Heart left ventricle (tissue), 13 donors: ENCODE results near the gene TMEM92.

Experiments used
- POLR2A ChIP-seq, 2 donors: fragments of 450-650 bp; IDR thresholded peaks; one replicate each; pipeline ENCODE4 v1.6.1; 2017; ENCODE audit warnings: antibody characterized with exemption in 2 of 2, mild to moderate bottlenecking in 2 of 2, moderate library complexity in 2 of 2
- TF ChIP-seq, protein P1 (sequence below), 12 donors: fragments of 200-600 bp; sonication (generic) in 4 of 12; IDR thresholded peaks; one replicate each; pipeline versions ENCODE4 v1.5.0 to v1.8.0; 2018 to 2022; ENCODE audit warnings: antibody characterized with exemption in 12 of 12, mild to moderate bottlenecking in 5 of 12
- donor health status: ischemic (EF 13 %, LVEDD 7.1; RV severe dilation, severe dysfunction).
- donor health status: DM: no; HTN: yes; CAD: no.
- donor health status: DM: no; HTN: no; CAD: no.
- donor health status: ischemic (EF 25% LVEDD 6.9; RV normal size, moderate dysfunction).
- donor health status: ischemic (EF 25% LVEDD 5.7; RV mildly dilated, moderate dysfunction).
- donor health status: ischemic (EF 35%, LVEDD 5.7; RV mildly dilated, moderate dysfunction).
- donor health status: nonischemic (EF 11% LVEDD 7.7; RV severe dilation, severe dysfunction).
- donor health status: DM: yes; HTN: yes; CAD: no.
- donor health status: PGD.
- donor health status: ischemic (EF 29% LVEDD 5.4; RV normal size, mild dysfunction).
- donor health status: nonischemic (EF 23%, LVEDD 6.1; RV moderate dilation, normal function).

DNA sequence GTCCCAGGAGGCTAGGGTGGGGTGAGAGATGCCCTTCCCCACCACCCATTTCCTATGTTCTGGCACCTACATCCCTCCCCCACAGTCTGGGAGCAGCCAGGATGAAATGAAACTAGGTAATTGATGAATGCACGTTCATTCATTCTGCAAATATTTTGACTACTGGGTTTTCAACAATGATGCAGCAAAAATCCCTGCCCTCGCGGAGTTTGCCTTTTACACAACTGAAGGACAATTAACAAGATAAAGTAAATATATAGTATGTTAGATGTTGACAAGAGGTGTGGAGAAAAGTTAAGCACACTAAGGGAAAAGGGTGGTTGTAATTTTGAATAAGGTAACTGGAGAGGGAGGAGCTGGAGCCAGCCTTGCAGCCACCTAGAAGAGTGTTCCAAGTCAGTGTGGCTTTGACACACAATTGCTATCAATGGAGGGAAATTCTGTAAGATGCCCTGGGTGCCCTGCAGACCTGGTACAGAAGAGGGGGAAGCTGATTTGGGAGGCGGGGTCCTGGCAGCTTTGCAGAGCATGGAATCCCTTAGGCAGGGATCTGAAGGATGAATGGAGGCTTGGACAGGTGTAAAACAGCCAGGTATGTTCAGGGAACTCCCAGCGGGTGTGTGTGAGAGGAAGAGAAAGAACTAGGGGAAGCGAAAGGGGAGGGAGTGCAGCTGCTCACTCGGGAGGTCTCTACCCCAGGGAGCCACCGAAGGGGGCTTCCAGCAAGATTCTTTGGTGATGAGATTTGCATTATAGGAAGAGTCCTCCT, 2.5 kb downstream of the TMEM92 start:
- TF ChIP-seq, protein P1, sequence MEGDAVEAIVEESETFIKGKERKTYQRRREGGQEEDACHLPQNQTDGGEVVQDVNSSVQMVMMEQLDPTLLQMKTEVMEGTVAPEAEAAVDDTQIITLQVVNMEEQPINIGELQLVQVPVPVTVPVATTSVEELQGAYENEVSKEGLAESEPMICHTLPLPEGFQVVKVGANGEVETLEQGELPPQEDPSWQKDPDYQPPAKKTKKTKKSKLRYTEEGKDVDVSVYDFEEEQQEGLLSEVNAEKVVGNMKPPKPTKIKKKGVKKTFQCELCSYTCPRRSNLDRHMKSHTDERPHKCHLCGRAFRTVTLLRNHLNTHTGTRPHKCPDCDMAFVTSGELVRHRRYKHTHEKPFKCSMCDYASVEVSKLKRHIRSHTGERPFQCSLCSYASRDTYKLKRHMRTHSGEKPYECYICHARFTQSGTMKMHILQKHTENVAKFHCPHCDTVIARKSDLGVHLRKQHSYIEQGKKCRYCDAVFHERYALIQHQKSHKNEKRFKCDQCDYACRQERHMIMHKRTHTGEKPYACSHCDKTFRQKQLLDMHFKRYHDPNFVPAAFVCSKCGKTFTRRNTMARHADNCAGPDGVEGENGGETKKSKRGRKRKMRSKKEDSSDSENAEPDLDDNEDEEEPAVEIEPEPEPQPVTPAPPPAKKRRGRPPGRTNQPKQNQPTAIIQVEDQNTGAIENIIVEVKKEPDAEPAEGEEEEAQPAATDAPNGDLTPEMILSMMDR (IDR thresholded peaks at IDR 0.05), result no peak
- no peak for TF ChIP-seq POLR2A (IDR thresholded peaks at IDR 0.05)
